ENCODE results near the gene SRSF2.
"Not testable (repeated sequence)": the region's sequence is repeated elsewhere in the genome, so short reads cannot be mapped to it uniquely, and the experiment has no call there.

Gene SRSF2

GRCh38 chr17:76738468-76738850 lies 1.3 kb upstream of the SRSF2 start:
- DNase-seq (ENCODE audit: low spot score): no peak

- peak; percentile 97 for DNase-seq (ENCODE audit: low spot score)
Measured at GRCh38 chr17:76737676-76738467, 741 bp upstream of the SRSF2 start, which contains the start of gene MFSD11. MFSD11 (plus strand) TSS chr17:76738119; CDS start chr17:76738353, 234 bp downstream.

- peak; percentile 65 for DNase-seq (ENCODE audit: low spot score)
Measured at GRCh38 chr17:76736349-76737081, 616 bp downstream of the SRSF2 start.

GRCh38 chr17:76735586-76736348 lies 1.4 kb downstream of the SRSF2 start:
- no peak for DNase-seq (ENCODE audit: low spot score)

- no peak for DNase-seq (ENCODE audit: low spot score)
Measured at GRCh38 chr17:76735006-76735405, 2.1 kb downstream of the SRSF2 start.

GRCh38 chr17:76734080-76734840 lies 2.9 kb downstream of the SRSF2 start:
- no peak for DNase-seq (ENCODE audit: low spot score)

GRCh38 chr17:76733618-76733957 lies 3.5 kb downstream of the SRSF2 start:
- DNase-seq (ENCODE audit: low spot score): no peak

GRCh38 chr17:76732734-76733617 lies 4.2 kb downstream of the SRSF2 start:
- no peak for DNase-seq (ENCODE audit: low spot score)

GRCh38 chr17:76731800-76732733 lies 5.1 kb downstream of the SRSF2 start:
- DNase-seq (ENCODE audit: low spot score): not testable (repeated sequence)

- DNase-seq (ENCODE audit: low spot score): no peak
Measured at GRCh38 chr17:76727745-76728456, 9.2 kb downstream of the SRSF2 start.

GRCh38 chr17:76726776-76727718 lies 10.1 kb downstream of the SRSF2 start, which contains the start of gene METTL23:
METTL23 (plus strand) TSS chr17:76726839; CDS start chr17:76729711, 2,872 bp downstream.
- DNase-seq (ENCODE audit: low spot score): peak; percentile 77

- peak; percentile 96 for DNase-seq (ENCODE audit: low spot score)
Measured at GRCh38 chr17:76726231-76726775, 10.8 kb downstream of the SRSF2 start, which contains the start of gene JMJD6. JMJD6 (minus strand) TSS chr17:76726606; CDS start chr17:76726475, 131 bp downstream.

- peak; percentile 36 for DNase-seq (ENCODE audit: low spot score)
Measured at GRCh38 chr17:76725580-76726230, 11.4 kb downstream of the SRSF2 start.

GRCh38 chr17:76723812-76724211 lies 13.3 kb downstream of the SRSF2 start:
- DNase-seq (ENCODE audit: low spot score): no peak

- DNase-seq (ENCODE audit: low spot score): not testable (repeated sequence)
Measured at GRCh38 chr17:76722977-76723376, 14.2 kb downstream of the SRSF2 start.

- DNase-seq (ENCODE audit: low spot score): no peak
Measured at GRCh38 chr17:76722279-76722678, 14.9 kb downstream of the SRSF2 start.

- no peak for DNase-seq (ENCODE audit: low spot score)
Measured at GRCh38 chr17:76721463-76721862, 15.7 kb downstream of the SRSF2 start.
